ENCODE results near the gene SDK1. TPM values are rescaled to one million over a fixed set of nuclear protein-coding genes. Genes with fewer than 3 reads are reported as not detected.
A peak's percentile ranks its signal among the peaks of the same experiment; 100 is the strongest.

Gene SDK1
- total and polyA plus RNA-seq, 2 of the 8 experiments (the other 6 are each of a cell fraction or from before 2014, with no cell fraction given): 3.3 to 7.2 TPM

- no peak overlapping the region for H3K4ac ChIP-seq (replicated peaks; ENCODE audit: insufficient read length, low read depth, low read length)
- H2BK5ac ChIP-seq (ENCODE audit: low read depth, low read length): no peak overlapping the region
- no peak overlapping the region for H2BK120ac ChIP-seq (replicated peaks; ENCODE audit: low read depth, low read length)
- FAIRE-seq (peak; percentile 7), DNase-seq (ENCODE audit: low read depth in 1 of 2, low spot score in 2 of 2) (no peak)
- no peaks in the 10 kb centered on the region for H4K20me1 ChIP-seq (replicated peaks in 1 of 2; ENCODE audit: control insufficient read depth in 1 of 2, insufficient read depth in 2 of 2, low read length in 2 of 2)
- no peak overlapping the region for H3K9ac ChIP-seq (replicated peaks in 1 of 4; ENCODE audit: extremely low read depth in 1 of 4, low read depth in 3 of 4, low read length in 3 of 4)
- H2BK20ac ChIP-seq (ENCODE audit: low read length): no peak overlapping the region
- H3K27me3 ChIP-seq (replicated peaks in 1 of 4; ENCODE audit: control insufficient read depth in 3 of 4, extremely low read depth in 1 of 4, insufficient read depth in 3 of 4, low read length in 3 of 4): no peaks in the 10 kb centered on the region
- no peak overlapping the region for H3K14ac ChIP-seq (ENCODE audit: insufficient read length)
- no peak overlapping the region for H3K23ac ChIP-seq (ENCODE audit: insufficient read length)
- no peak overlapping the region for H4K5ac ChIP-seq (ENCODE audit: insufficient read length, low read depth, low read length)
- no peak overlapping the region for H2AFZ ChIP-seq (ENCODE audit: low read length)
- TF ChIP-seq NRF1 (IDR thresholded peaks at IDR 0.05; ENCODE audit: low read depth, low read length) (no peak), HDAC6 (IDR thresholded peaks at IDR 0.05; ENCODE audit: low read depth, low read length) (no peak), SP2 (IDR thresholded peaks at IDR 0.05; ENCODE audit: low read length) (no peak), POLR2A (IDR thresholded peaks at IDR 0.05; ENCODE audit: control extremely low read depth in 1 of 2, low read depth in 2 of 2, low read length in 2 of 2) (no peak), HDAC2 (IDR thresholded peaks at IDR 0.05; ENCODE audit: borderline replicate concordance in 1 of 2, low read depth in 2 of 2, low read length in 2 of 2) (no peak)
- H3K4me2 ChIP-seq (ENCODE audit: insufficient read depth in 1 of 2, low read depth in 2 of 2, low read length in 2 of 2): no peak overlapping the region
- no peaks in the 10 kb centered on the region for H3K79me2 ChIP-seq (ENCODE audit: control insufficient read depth in 1 of 2, insufficient read depth in 2 of 2, low read length in 2 of 2)
- ChIA-PET POLR2A (ENCODE audit: partially characterized antibody) (no interaction called here), CTCF (ENCODE audit: partially characterized antibody) (interaction anchor here (0.6 kb wide), 1 partner anchor 141 kb away, joined by 6 read pairs; no protein-coding TSS in a partner anchor)
- H3K4me1 ChIP-seq (replicated peaks in 1 of 4; ENCODE audit: control insufficient read depth in 3 of 4, insufficient read depth in 4 of 4, low read length in 3 of 4): no peaks in the 10 kb centered on the region; a peak in 1 of 7 replicates
- H3K4me3 ChIP-seq (ENCODE audit: extremely low read depth in 1 of 4, insufficient read depth in 2 of 4, low read depth in 3 of 4, low read length in 4 of 4): no peak overlapping the region
- no peak overlapping the region for H2AK5ac ChIP-seq (ENCODE audit: low read depth, low read length)
- no peak overlapping the region for H2BK15ac ChIP-seq (ENCODE audit: low read length)
- H3K27ac ChIP-seq (ENCODE audit: low read depth, low read length): no peak overlapping the region
- H3K9me3 ChIP-seq (ENCODE audit: insufficient read depth in 2 of 2, low read depth in 1 of 2, low read length in 1 of 2): no peaks in the 10 kb centered on the region
- H3K23me2 ChIP-seq (ENCODE audit: low read depth, low read length): no peaks in the 10 kb centered on the region; the same call in 1 of the 2 replicates
- H3K18ac ChIP-seq (ENCODE audit: extremely low read depth, low read length): no peak overlapping the region
- no peak overlapping the region for H4K91ac ChIP-seq (replicated peaks; ENCODE audit: insufficient read length, low read length)
- no peak overlapping the region for H4K8ac ChIP-seq (ENCODE audit: extremely low read depth, insufficient read depth, low read length)
- H3K79me1 ChIP-seq (ENCODE audit: low read depth, low read length): 0 out of 2 replicates have a peak, but pooled peaks cover 3% of the 10 kb centered on the region
- WGBS, 2 experiments (ENCODE audit: extremely low coverage in 1 of 2, insufficient coverage in 1 of 2, insufficient read length in 1 of 2, insufficient replicate concordance in 2 of 2, low coverage in 1 of 2, low lambda C conversion rate in 2 of 2, missing lambda C conversion rate in 1 of 2): 92% methylated on average over 1 of the region's 1 CpG; no CpG with 5 or more reads in 1 of the 2 experiments
- H3K36me3 ChIP-seq (ENCODE audit: control insufficient read depth in 2 of 4, insufficient read depth in 4 of 4, low read length in 3 of 4): no peaks in the 10 kb centered on the region
- H3K56ac ChIP-seq (replicated peaks; ENCODE audit: insufficient read length, low read depth, low read length): no peak overlapping the region
- H2BK12ac ChIP-seq (ENCODE audit: low read depth, low read length): no peak overlapping the region
Measured at GRCh38 chr7:3455806-3456595, 154.9 kb downstream of the SDK1 start.
